Stimulated activated CD4-positive, alpha-beta T cell treated with anti-CD3 and anti-CD28 coated beads, Interleukin-4, amount 100 ng/mL, for 24 hours (primary cell): Measurements from ENCODE around the gene LRRC74B.
"Not testable (repeated sequence)": the region's sequence is repeated elsewhere in the genome, so short reads cannot be mapped to it uniquely, and the experiment has no call there.

Experiments used
- DNase-seq: peaks from one replicate; pipeline ENCODE4 v3.0.0-alpha.2; 2020

LRRC74B gene

GRCh38 chr22:21055880-21056319 is 10.2 kb downstream of the LRRC74B start:
- no peak for DNase-seq

GRCh38 chr22:21060363-21060762 is 14.6 kb downstream of the LRRC74B start:
- not testable (repeated sequence) for DNase-seq

GRCh38 chr22:21061660-21062321 is 16.0 kb downstream of the LRRC74B start:
- DNase-seq: not testable (repeated sequence)

GRCh38 chr22:21064425-21064824 is 18.7 kb downstream of the LRRC74B start:
- not testable (repeated sequence) for DNase-seq

- no peak for DNase-seq
Observed at GRCh38 chr22:21064917-21065864, 19.4 kb downstream of the LRRC74B start.

GRCh38 chr22:21067075-21067900 is 21.5 kb downstream of the LRRC74B start:
- no peak for DNase-seq

GRCh38 chr22:21067901-21068680 is 22.3 kb downstream of the LRRC74B start:
- DNase-seq: no peak

- DNase-seq: no peak
Observed at GRCh38 chr22:21068681-21069276, 23.0 kb downstream of the LRRC74B start.

- DNase-seq: no peak
Observed at GRCh38 chr22:21069375-21069774, 23.6 kb downstream of the LRRC74B start.

- no peak for DNase-seq
Observed at GRCh38 chr22:21070690-21071615, 25.2 kb downstream of the LRRC74B start.

GRCh38 chr22:21071796-21072195 is 26.1 kb downstream of the LRRC74B start:
- not testable (repeated sequence) for DNase-seq

GRCh38 chr22:21073023-21073422 is 27.3 kb downstream of the LRRC74B start:
- DNase-seq: no peak

GRCh38 chr22:21073482-21073881 is 27.7 kb downstream of the LRRC74B start:
- DNase-seq: no peak

GRCh38 chr22:21074102-21074715 is 28.5 kb downstream of the LRRC74B start:
- no peak for DNase-seq

GRCh38 chr22:21075516-21076138 is 29.9 kb downstream of the LRRC74B start:
- no peak for DNase-seq

- no peak for DNase-seq
Observed at GRCh38 chr22:21076912-21077625, 31.3 kb downstream of the LRRC74B start.

GRCh38 chr22:21077884-21078508 is 32.2 kb downstream of the LRRC74B start:
- no peak for DNase-seq

GRCh38 chr22:21078916-21079315 is 33.2 kb downstream of the LRRC74B start:
- DNase-seq: no peak
